ENCODE measurements around the gene GAB2. TPM values are rescaled to one million over a fixed set of nuclear protein-coding genes. Genes with fewer than 3 reads are reported as not detected.

The GAB2 gene
- total and polyA plus RNA-seq, 4 donors = 16.2 to 31.5 (median 27.5) TPM

DNA sequence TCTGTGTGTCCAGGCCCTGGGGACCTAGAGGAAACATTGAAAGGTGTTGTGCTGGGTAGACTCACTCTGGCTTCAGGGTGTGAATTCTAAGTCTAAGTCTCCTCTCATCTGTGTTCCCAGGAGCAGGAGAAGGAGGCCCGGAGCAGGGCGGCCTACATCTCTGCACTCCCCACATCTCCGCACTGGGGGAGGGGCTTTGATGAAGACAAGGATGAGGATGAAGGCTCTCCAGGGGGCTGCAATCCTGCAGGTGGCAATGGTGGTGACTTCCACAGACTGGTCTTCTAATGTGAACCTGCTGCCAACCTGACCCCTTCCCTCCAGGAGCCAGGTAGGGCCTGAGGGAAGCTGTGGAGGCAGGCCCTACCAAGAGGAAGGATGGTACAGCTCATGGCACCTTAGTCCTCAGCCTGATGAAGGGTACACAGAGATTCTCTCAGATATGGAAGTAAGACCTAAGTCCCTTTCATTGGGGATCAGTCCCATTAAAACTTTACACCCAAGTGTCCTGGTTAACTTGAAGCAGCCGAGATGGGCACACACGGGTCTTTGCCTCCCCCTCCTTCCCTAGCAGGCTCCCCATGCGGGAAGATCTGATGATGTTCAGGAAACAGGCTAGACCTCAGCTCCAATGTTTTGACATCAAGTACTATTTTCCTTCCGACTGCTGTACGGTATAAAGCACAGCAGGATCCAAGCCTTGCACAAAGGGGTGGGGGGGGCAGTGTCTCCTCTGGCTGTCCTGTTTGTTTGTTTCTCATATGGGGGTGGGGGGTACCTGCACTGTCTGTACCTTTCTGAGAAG is 203.9 kb downstream of the GAB2 start:
- Histone ChIP-seq H3K4me1 (ENCODE audit: control insufficient read depth, insufficient read depth, low read length) (peaks cover 10% of the 10 kb centered on the region), H3K27ac (ENCODE audit: low read depth, low read length) (no peak overlapping the region), H3K4me3 (ENCODE audit: low read depth, low read length) (no peak overlapping the region), H3K36me3 (ENCODE audit: control insufficient read depth, insufficient read depth, low read length) (peaks cover 73% of the 10 kb centered on the region), H3K9me3 (ENCODE audit: control insufficient read depth, insufficient read depth, low read length) (no peaks in the 10 kb centered on the region), H3K27me3 (ENCODE audit: control insufficient read depth, insufficient read depth, low read length) (no peaks in the 10 kb centered on the region)
- WGBS (ENCODE audit: insufficient coverage) = 89% methylated on average over 3 of the region's 8 CpGs
- peak in 1 of 6 donors; percentile 27 for DNase-seq (ENCODE audit: low read depth in 4 of 6, low spot score in 6 of 6)

DNA sequence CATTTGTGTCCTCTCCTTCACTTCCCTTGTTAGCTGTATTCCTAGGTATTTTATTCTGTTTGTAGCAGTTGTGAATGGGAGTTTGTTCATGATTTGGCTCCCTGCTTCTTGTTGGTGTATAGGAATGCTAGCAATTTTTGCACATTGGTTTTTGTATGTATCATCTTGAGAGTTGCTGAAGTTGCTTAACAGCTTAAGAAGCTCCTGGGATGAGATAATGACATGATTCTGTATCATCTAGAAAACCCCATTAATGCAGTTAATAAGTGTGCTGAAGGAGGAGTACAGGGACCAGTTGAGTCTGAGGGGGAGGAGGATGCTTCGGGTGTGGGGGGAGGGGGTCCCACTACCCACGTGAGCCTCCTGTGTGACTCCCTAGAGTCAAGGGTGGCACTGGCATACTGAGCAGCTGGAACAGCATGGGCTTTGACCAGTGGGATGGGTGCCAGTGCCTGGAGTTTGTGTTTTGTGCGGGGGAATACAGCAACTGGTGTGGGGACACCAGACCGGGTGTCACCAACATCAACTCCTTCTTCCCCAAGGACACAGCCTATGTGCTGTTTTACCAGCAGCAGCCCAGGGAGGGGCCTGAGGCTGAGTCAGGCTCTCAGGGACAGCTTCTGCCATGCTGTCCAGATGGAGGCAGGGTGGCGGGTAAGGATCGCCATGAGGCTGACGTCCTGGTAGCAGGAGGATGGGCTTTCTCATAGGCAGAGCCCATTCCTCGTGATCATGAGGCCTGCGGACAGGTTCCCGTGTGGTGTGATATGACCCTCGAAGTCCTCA is 204.8 kb downstream of the GAB2 start:
- no peak overlapping the region for H3K27ac ChIP-seq (ENCODE audit: low read depth, low read length)
- peaks cover 10% of the 10 kb centered on the region for H3K4me1 ChIP-seq (ENCODE audit: control insufficient read depth, insufficient read depth, low read length)
- no peaks in the 10 kb centered on the region for H3K9me3 ChIP-seq (ENCODE audit: control insufficient read depth, insufficient read depth, low read length)
- no peak overlapping the region for H3K4me3 ChIP-seq (ENCODE audit: low read depth, low read length)
- H3K27me3 ChIP-seq (ENCODE audit: control insufficient read depth, insufficient read depth, low read length) = no peaks in the 10 kb centered on the region
- DNase-seq (ENCODE audit: low read depth in 4 of 6, low spot score in 6 of 6) = peak in 1 of 6 donors; percentile 42
- H3K36me3 ChIP-seq (ENCODE audit: control insufficient read depth, insufficient read depth, low read length) = peaks cover 72% of the 10 kb centered on the region
- 85% methylated on average over 10 of the region's 11 CpGs for WGBS (ENCODE audit: insufficient coverage)

DNA sequence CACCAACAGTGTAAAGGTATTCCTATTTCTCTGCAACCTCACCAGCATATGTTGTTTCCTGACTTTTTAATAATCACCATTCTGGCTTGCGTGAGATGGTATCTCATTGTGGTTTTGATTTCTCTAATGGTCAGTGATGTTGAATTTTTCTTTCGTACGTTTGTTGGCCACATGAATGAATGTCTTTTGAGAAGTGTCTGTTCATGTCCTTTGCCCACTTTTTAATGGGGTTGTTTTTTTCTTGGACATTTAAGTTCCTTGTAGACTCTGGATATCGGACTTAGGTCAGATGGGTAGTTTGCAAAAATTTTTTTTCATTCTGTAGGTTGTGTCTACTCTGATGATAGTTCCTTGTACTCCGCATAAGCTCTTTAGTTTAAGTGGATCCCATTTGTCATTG is 206.1 kb downstream of the GAB2 start:
- WGBS (ENCODE audit: insufficient coverage) = 95% methylated on average over 2 of the region's 5 CpGs
- peaks cover 10% of the 10 kb centered on the region for H3K4me1 ChIP-seq (ENCODE audit: control insufficient read depth, insufficient read depth, low read length)
- H3K27ac ChIP-seq (ENCODE audit: low read depth, low read length) = no peak overlapping the region
- H3K9me3 ChIP-seq (ENCODE audit: control insufficient read depth, insufficient read depth, low read length) = no peaks in the 10 kb centered on the region
- no peak for DNase-seq (ENCODE audit: low read depth in 4 of 6, low spot score in 6 of 6)
- H3K36me3 ChIP-seq (ENCODE audit: control insufficient read depth, insufficient read depth, low read length) = peaks cover 76% of the 10 kb centered on the region
- no peak overlapping the region for H3K4me3 ChIP-seq (ENCODE audit: low read depth, low read length)
- no peaks in the 10 kb centered on the region for H3K27me3 ChIP-seq (ENCODE audit: control insufficient read depth, insufficient read depth, low read length)

DNA sequence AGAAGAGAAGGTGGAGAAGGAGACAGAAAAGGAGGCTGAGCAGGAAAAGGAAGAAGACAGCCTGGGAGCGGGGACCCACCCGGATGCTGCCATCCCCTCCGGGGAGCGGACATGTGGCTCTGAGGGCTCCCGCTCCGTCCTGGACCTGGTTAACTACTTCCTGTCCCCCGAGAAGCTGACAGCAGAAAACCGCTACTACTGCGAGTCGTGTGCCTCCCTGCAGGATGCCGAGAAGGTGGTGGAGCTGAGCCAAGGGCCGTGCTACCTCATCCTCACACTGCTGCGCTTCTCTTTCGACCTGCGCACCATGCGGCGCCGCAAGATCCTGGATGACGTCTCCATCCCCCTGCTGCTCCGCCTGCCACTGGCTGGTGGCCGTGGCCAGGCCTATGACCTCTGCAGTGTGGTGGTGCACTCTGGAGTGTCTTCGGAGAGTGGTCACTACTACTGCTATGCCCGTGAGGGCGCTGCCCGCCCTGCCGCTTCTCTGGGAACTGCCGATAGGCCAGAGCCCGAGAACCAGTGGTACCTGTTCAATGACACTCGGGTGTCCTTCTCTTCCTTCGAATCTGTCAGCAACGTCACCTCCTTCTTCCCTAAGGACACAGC is 207.5 kb downstream of the GAB2 start:
- H3K4me1 ChIP-seq (ENCODE audit: control insufficient read depth, insufficient read depth, low read length) = peaks cover 10% of the 10 kb centered on the region
- H3K9me3 ChIP-seq (ENCODE audit: control insufficient read depth, insufficient read depth, low read length) = no peaks in the 10 kb centered on the region
- H3K36me3 ChIP-seq (ENCODE audit: control insufficient read depth, insufficient read depth, low read length) = peaks cover 71% of the 10 kb centered on the region
- no peaks in the 10 kb centered on the region for H3K27me3 ChIP-seq (ENCODE audit: control insufficient read depth, insufficient read depth, low read length)
- no peak overlapping the region for H3K4me3 ChIP-seq (ENCODE audit: low read depth, low read length)
- no peak for DNase-seq (ENCODE audit: low read depth in 4 of 6, low spot score in 6 of 6)
- no peak overlapping the region for H3K27ac ChIP-seq (ENCODE audit: low read depth, low read length)
- 91% methylated on average over 30 of the region's 31 CpGs for WGBS (ENCODE audit: insufficient coverage)

DNA sequence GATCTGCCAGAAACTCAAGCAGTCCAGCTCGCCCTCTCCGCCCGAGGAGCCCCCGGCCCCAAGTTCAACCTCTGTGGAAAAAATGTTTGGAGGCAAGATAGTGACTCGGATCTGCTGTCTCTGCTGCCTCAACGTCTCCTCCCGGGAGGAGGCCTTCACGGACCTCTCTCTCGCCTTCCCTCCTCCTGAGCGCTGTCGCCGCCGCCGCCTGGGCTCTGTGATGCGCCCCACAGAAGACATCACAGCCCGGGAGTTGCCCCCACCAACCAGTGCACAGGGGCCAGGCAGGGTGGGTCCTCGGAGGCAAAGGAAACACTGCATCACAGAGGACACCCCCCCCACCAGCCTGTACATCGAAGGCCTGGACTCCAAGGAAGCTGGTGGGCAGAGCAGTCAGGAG is 208.1 kb downstream of the GAB2 start:
- peaks cover 10% of the 10 kb centered on the region for H3K4me1 ChIP-seq (ENCODE audit: control insufficient read depth, insufficient read depth, low read length)
- H3K36me3 ChIP-seq (ENCODE audit: control insufficient read depth, insufficient read depth, low read length) = peaks cover 68% of the 10 kb centered on the region
- no peaks in the 10 kb centered on the region for H3K27me3 ChIP-seq (ENCODE audit: control insufficient read depth, insufficient read depth, low read length)
- DNase-seq (ENCODE audit: low read depth in 4 of 6, low spot score in 6 of 6) = no peak
- no peak overlapping the region for H3K27ac ChIP-seq (ENCODE audit: low read depth, low read length)
- no peaks in the 10 kb centered on the region for H3K9me3 ChIP-seq (ENCODE audit: control insufficient read depth, insufficient read depth, low read length)
- no peak overlapping the region for H3K4me3 ChIP-seq (ENCODE audit: low read depth, low read length)
- WGBS (ENCODE audit: insufficient coverage) = 93% methylated on average over 16 of the region's 18 CpGs

DNA sequence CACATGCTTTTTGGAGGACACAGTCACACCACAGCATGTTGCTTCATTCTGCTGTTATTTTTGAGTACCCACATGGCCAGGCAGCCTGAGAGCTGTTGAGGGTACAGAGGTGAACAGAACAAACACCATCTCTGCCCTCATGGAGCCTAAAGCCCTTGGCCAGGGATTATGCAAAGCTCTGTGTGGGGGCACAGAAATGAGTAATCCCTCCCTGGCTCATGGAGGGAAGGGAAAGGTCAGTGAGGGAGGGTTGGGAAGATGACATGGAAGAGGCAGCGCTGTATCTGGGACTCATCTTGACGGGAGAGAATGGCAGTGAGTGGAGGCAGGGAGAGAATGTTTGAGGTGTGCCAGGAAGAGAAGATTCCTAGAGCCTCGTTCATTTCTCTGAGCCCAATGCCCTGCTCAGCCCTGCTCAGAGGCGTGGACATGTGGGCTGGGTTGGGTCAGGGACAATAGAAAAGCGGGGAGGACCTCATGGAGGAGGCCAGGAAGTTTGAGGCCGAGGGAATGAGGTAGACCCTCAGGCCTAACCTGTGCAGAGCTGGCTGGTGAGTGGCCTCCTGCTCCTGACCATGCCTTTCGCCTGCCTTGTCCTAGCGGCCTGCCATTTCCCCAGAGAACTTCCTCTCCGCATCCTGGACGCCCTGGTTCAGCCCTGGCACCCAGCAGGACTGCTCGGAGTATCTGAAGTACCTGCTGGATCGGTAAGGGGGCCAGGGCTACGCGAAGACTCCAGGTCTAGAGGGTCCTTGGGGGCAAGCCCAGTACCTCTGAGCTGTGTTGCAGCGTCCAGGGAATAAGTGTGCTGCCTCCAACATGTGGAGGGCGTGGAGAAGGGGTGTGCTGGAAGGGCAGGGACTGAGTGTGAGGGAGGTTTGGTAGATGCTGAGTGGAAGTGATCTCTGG is 209.1 kb downstream of the GAB2 start:
- WGBS (ENCODE audit: insufficient coverage) = 89% methylated on average over 16 of the region's 16 CpGs
- H3K27me3 ChIP-seq (ENCODE audit: control insufficient read depth, insufficient read depth, low read length) = no peaks in the 10 kb centered on the region
- no peaks in the 10 kb centered on the region for H3K9me3 ChIP-seq (ENCODE audit: control insufficient read depth, insufficient read depth, low read length)
- H3K4me1 ChIP-seq (ENCODE audit: control insufficient read depth, insufficient read depth, low read length) = peaks cover 7% of the 10 kb centered on the region
- no peak overlapping the region for H3K27ac ChIP-seq (ENCODE audit: low read depth, low read length)
- no peak for DNase-seq (ENCODE audit: low read depth in 4 of 6, low spot score in 6 of 6)
- H3K36me3 ChIP-seq (ENCODE audit: control insufficient read depth, insufficient read depth, low read length) = peaks cover 58% of the 10 kb centered on the region
- H3K4me3 ChIP-seq (ENCODE audit: low read depth, low read length) = no peak overlapping the region

DNA sequence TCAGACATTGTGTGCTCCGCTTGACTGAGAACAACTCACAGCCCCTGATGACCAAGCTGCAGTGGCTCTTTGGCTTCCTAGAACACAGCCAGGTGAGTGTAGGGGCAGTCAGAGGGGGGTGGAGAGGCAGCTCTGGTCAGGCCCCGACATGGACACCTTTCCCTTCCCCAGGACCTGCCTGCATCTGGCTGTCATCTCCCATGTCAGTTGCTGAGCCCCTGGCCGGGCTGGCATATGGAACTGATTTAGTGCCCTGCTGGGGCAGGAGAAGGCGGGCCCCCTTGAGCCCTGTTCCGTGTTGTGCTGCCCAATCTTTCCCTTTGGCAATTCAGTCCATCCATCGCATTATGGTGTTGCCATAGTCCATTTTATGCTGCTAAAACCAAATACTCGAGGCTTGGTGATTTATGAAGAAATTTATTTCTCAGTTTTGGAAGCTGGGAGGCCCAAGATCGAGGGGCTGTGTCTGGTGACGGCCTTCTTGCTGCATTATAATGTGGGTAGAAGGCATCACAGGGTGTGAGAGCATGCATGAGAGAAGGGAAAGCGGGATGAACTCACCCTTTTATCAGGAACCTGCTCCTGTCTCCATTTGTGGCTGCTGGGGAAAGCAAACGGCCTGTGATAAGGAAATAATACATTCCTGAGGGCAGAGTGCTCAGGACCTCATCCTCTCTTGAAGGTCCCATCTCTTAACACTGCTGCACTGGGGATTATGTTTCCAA is 209.9 kb downstream of the GAB2 start:
- WGBS (ENCODE audit: insufficient coverage) = 73% methylated on average over 9 of the region's 11 CpGs
- peaks cover 53% of the 10 kb centered on the region for H3K36me3 ChIP-seq (ENCODE audit: control insufficient read depth, insufficient read depth, low read length)
- DNase-seq (ENCODE audit: low read depth in 4 of 6, low spot score in 6 of 6) = no peak
- peaks cover 1% of the 10 kb centered on the region for H3K4me1 ChIP-seq (ENCODE audit: control insufficient read depth, insufficient read depth, low read length)
- H3K4me3 ChIP-seq (ENCODE audit: low read depth, low read length) = no peak overlapping the region
- H3K27ac ChIP-seq (ENCODE audit: low read depth, low read length) = no peak overlapping the region
- H3K27me3 ChIP-seq (ENCODE audit: control insufficient read depth, insufficient read depth, low read length) = no peaks in the 10 kb centered on the region
- no peaks in the 10 kb centered on the region for H3K9me3 ChIP-seq (ENCODE audit: control insufficient read depth, insufficient read depth, low read length)

DNA sequence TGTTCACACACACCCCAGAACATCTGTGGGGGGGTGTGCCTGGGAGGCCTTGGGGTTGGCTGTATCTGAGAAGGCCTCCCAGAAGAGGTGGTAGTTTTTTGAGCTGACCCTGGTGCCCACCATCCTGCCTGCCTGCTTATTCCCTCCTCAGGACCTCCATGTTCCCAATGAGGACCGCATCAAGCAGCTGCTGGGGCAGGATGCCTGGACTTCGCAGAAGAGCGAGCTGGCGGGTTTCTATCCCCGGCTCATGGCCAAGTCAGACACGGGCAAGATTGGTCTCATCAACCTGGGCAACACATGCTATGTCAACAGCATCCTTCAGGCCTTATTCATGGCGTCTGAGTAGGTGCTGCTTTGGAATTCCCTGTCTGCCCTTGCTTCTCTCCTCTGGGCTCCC is 211.9 kb downstream of the GAB2 start:
- Histone ChIP-seq H3K36me3 (ENCODE audit: control insufficient read depth, insufficient read depth, low read length) (peaks cover 54% of the 10 kb centered on the region), H3K4me1 (ENCODE audit: control insufficient read depth, insufficient read depth, low read length) (no peaks in the 10 kb centered on the region), H3K4me3 (ENCODE audit: low read depth, low read length) (no peak overlapping the region), H3K9me3 (ENCODE audit: control insufficient read depth, insufficient read depth, low read length) (no peaks in the 10 kb centered on the region), H3K27ac (ENCODE audit: low read depth, low read length) (no peak overlapping the region), H3K27me3 (ENCODE audit: control insufficient read depth, insufficient read depth, low read length) (no peaks in the 10 kb centered on the region)
- DNase-seq (ENCODE audit: low read depth in 4 of 6, low spot score in 6 of 6) = no peak
- 91% methylated on average over 4 of the region's 7 CpGs for WGBS (ENCODE audit: insufficient coverage)

Data from spinal cord (tissue), 10 donors.